ENCODE data around the gene BIRC5. TPM values are rescaled to one million over a fixed set of nuclear protein-coding genes. Genes with fewer than 3 reads are reported as not detected.

Gene BIRC5
- total RNA-seq, 4 donors from 2014 or later = under 0.01 to 2.0 (median 0.13) TPM; not detected in 1

GRCh38 chr17:78240012-78240655 is 26.1 kb downstream of the BIRC5 start:
- no peak for TF ChIP-seq EP300 (IDR thresholded peaks at IDR 0.05)
- TF ChIP-seq CTCF (IDR thresholded peaks at IDR 0.05) = no peak
- TF ChIP-seq POLR2AphosphoS5 (IDR thresholded peaks at IDR 0.05) = no peak
- no peak for TF ChIP-seq POLR2A (IDR thresholded peaks at IDR 0.05; ENCODE audit: low read depth)
- no peak for DNase-seq (ENCODE audit: extremely low spot score)
- WGBS = 90% methylated on average over 11 of the region's 12 CpGs
- Histone ChIP-seq H3K27me3 (no peaks in the 10 kb centered on the region), H3K9me3 (no peaks in the 10 kb centered on the region), H3K4me1 (peaks cover 0 to 8% (median 0%) of the 10 kb centered on the region in 4 donors), H3K36me3 (no peaks in the 10 kb centered on the region), H3K27ac (replicated peaks in 1 of 4) (no peak overlapping the region), H3K4me3 (no peak overlapping the region)
- intact Hi-C loops (cut with DNase I) = no loop called here

GRCh38 chr17:78240839-78241238 is 26.8 kb downstream of the BIRC5 start:
- 80% methylated on average over 9 of the region's 9 CpGs for WGBS
- intact Hi-C loops (cut with DNase I) = no loop called here
- H3K4me3 ChIP-seq = no peak overlapping the region
- no peak for DNase-seq (ENCODE audit: extremely low spot score)
- H3K4me1 ChIP-seq = peaks cover 0 to 8% (median 0%) of the 10 kb centered on the region in 4 donors
- H3K27me3 ChIP-seq = no peaks in the 10 kb centered on the region
- H3K27ac ChIP-seq (replicated peaks in 1 of 4) = no peak overlapping the region
- TF ChIP-seq CTCF (IDR thresholded peaks at IDR 0.05) = no peak
- no peak for TF ChIP-seq EP300 (IDR thresholded peaks at IDR 0.05)
- TF ChIP-seq POLR2AphosphoS5 (IDR thresholded peaks at IDR 0.05) = no peak
- H3K9me3 ChIP-seq = no peaks in the 10 kb centered on the region
- H3K36me3 ChIP-seq = no peaks in the 10 kb centered on the region

- intact Hi-C loops (cut with DNase I) = no loop called here
These were observed 27.4 kb downstream of the BIRC5 start for GRCh38 chr17:78241277-78242023.

GRCh38 chr17:78242024-78242742 is 28.1 kb downstream of the BIRC5 start:
- intact Hi-C loops (cut with DNase I) = no loop called here
- no peak for DNase-seq (ENCODE audit: extremely low spot score)
- 77% methylated on average over 10 of the region's 21 CpGs for WGBS

More at GRCh38 chr17:78241277-78242023, 27.4 kb downstream of the BIRC5 start:
- 86% methylated on average over 11 of the region's 13 CpGs for WGBS
- no peaks in the 10 kb centered on the region for H3K9me3 ChIP-seq
- H3K4me3 ChIP-seq = no peak overlapping the region
- H3K27ac ChIP-seq (replicated peaks in 1 of 4) = no peak overlapping the region
- no peaks in the 10 kb centered on the region for H3K27me3 ChIP-seq
- peaks cover 0 to 8% (median 0%) of the 10 kb centered on the region in 4 donors for H3K4me1 ChIP-seq
- TF ChIP-seq POLR2AphosphoS5 (IDR thresholded peaks at IDR 0.05) (no peak), EP300 (IDR thresholded peaks at IDR 0.05) (no peak), CTCF (IDR thresholded peaks at IDR 0.05) (no peak), POLR2A (IDR thresholded peaks at IDR 0.05; ENCODE audit: low read depth) (no peak)
- H3K36me3 ChIP-seq = no peaks in the 10 kb centered on the region
- no peak for DNase-seq (ENCODE audit: extremely low spot score)

More at GRCh38 chr17:78242024-78242742, 28.1 kb downstream of the BIRC5 start:
- Histone ChIP-seq H3K9me3 (no peaks in the 10 kb centered on the region), H3K4me1 (peaks cover 0 to 5% (median 0%) of the 10 kb centered on the region in 4 donors), H3K27me3 (no peaks in the 10 kb centered on the region), H3K27ac (replicated peaks in 1 of 4) (no peak overlapping the region), H3K4me3 (no peak overlapping the region), H3K36me3 (no peaks in the 10 kb centered on the region)
- TF ChIP-seq POLR2AphosphoS5 (IDR thresholded peaks at IDR 0.05) = no peak
- no peak for TF ChIP-seq CTCF (IDR thresholded peaks at IDR 0.05)
- TF ChIP-seq POLR2A (IDR thresholded peaks at IDR 0.05; ENCODE audit: low read depth) = no peak
- TF ChIP-seq EP300 (IDR thresholded peaks at IDR 0.05) = no peak
